Cardiac muscle cell (in vitro differentiated cells and primary cell): ENCODE measurements around the gene RNU4-1. TPM values are rescaled to one million over a fixed set of nuclear protein-coding genes. Genes with fewer than 3 reads are reported as not detected.
"Not testable (repeated sequence)": the region's sequence is repeated elsewhere in the genome, so short reads cannot be mapped to it uniquely, and the experiment has no call there.

Experiments used
- DNase-seq, 2 donors: peaks; one replicate each; pipeline versions ENCODE4 v3.0.0 to v3.0.0-alpha.2; 2010 to 2017; ENCODE audit warnings: low read depth in 1 of 2, low spot score in 1 of 2
- H3K27ac ChIP-seq: fragments of 200-600 bp; sonication (generic); 2 replicates; pipeline ENCODE4 v1.5.1; 2016
- H3K27me3 ChIP-seq: fragments of 200-600 bp; sonication (generic); 2 replicates; pipeline ENCODE4 v1.6.0; 2016; ENCODE audit warnings: control low read depth
- H3K36me3 ChIP-seq: fragments of 200-600 bp; sonication (generic); 2 replicates; pipeline ENCODE4 v1.5.1; 2016; ENCODE audit warnings: control low read depth
- H3K4me1 ChIP-seq: fragments of 200-600 bp; sonication (generic); 2 replicates; pipeline ENCODE4 v1.8.1; 2017; ENCODE audit warnings: low read depth, mild to moderate bottlenecking, mixed run types
- H3K4me3 ChIP-seq: fragments of 200-600 bp; sonication (generic); 2 replicates; pipeline ENCODE4 v1.5.1; 2016; ENCODE audit warnings: mild to moderate bottlenecking
- H3K9me3 ChIP-seq: fragments of 200-600 bp; sonication (generic); 2 replicates; pipeline ENCODE4 v1.5.1; 2017; ENCODE audit warnings: low read depth, mild to moderate bottlenecking, control low read depth
- CTCF ChIP-seq: IDR thresholded peaks from 2 replicates; pipeline ENCODE4 v1.5.1; 2012; ENCODE audit warnings: low read depth, mild to moderate bottlenecking, low read length
- polyA plus RNA-seq: library from polyadenylated mRNA; unstranded; fragments of >200 nt; fragmentation: Nextera tagmentation; extraction: Ambion mirVana; gene quantifications from 2 replicates; pipeline ENCODE4 v1.2.1, GENCODE V29; 2016
- total RNA-seq: library from RNA; depleted of rRNA; stranded (reverse); fragments of >200 nt; gene quantifications from 2 replicates; pipeline ENCODE4 v1.2.3, GENCODE V29; 2016

Gene RNU4-1
- total and polyA plus RNA-seq, 2 experiments from 2014 or later = not detected

GRCh38 chr12:120335447-120335846 is 42.4 kb upstream of the RNU4-1 start:
- H3K27me3 ChIP-seq, H3K9me3 ChIP-seq, H3K4me1 ChIP-seq, H3K36me3 ChIP-seq, H3K4me3 ChIP-seq, H3K27ac ChIP-seq: not testable (repeated sequence)
- peak; percentile 48 to 57 for DNase-seq
- TF ChIP-seq CTCF = peak; percentile 60

GRCh38 chr12:120332523-120332922 is 39.5 kb upstream of the RNU4-1 start:
- no peak overlapping the region for H3K4me3 ChIP-seq
- no peaks in the 10 kb centered on the region for H3K27me3 ChIP-seq
- DNase-seq = no peak
- no peak for TF ChIP-seq CTCF
- no peaks in the 10 kb centered on the region for H3K9me3 ChIP-seq
- no peaks in the 10 kb centered on the region for H3K4me1 ChIP-seq
- no peaks in the 10 kb centered on the region for H3K36me3 ChIP-seq
- H3K27ac ChIP-seq = no peak overlapping the region

- Histone ChIP-seq H3K9me3 (no peaks in the 10 kb centered on the region), H3K4me3 (no peak overlapping the region), H3K27me3 (no peaks in the 10 kb centered on the region), H3K4me1 (no peaks in the 10 kb centered on the region), H3K27ac (no peak overlapping the region), H3K36me3 (no peaks in the 10 kb centered on the region)
- DNase-seq = no peak
- no peak for TF ChIP-seq CTCF
Measured at GRCh38 chr12:120332041-120332440, 39.0 kb upstream of the RNU4-1 start.

- Histone ChIP-seq H3K36me3 (no peaks in the 10 kb centered on the region), H3K27ac (no peak overlapping the region), H3K9me3 (no peaks in the 10 kb centered on the region), H3K4me1 (no peaks in the 10 kb centered on the region), H3K27me3 (no peaks in the 10 kb centered on the region), H3K4me3 (no peak overlapping the region)
- no peak for TF ChIP-seq CTCF
- no peak for DNase-seq
Measured at GRCh38 chr12:120331390-120331789, 38.4 kb upstream of the RNU4-1 start.

- H3K27ac ChIP-seq = no peak overlapping the region
- no peak overlapping the region for H3K4me3 ChIP-seq
Measured at GRCh38 chr12:120328228-120328627, 35.2 kb upstream of the RNU4-1 start.

More at GRCh38 chr12:120328228-120328627, 35.2 kb upstream of the RNU4-1 start:
- no peak for TF ChIP-seq CTCF
- Histone ChIP-seq H3K36me3 (no peaks in the 10 kb centered on the region), H3K4me1 (no peaks in the 10 kb centered on the region), H3K27me3 (no peaks in the 10 kb centered on the region), H3K9me3 (no peaks in the 10 kb centered on the region)
- DNase-seq = no peak
